Lower leg skin (tissue), 3 donors: ENCODE results near the gene MGLL.

ENCODE experiments used
- CTCF ChIP-seq, 3 donors: fragments of 450-650 bp; IDR thresholded peaks; one replicate each; pipeline ENCODE4 v1.5.1; 2016; ENCODE audit warnings: antibody characterized with exemption in 3 of 3, mild to moderate bottlenecking in 3 of 3, moderate library complexity in 2 of 3
- POLR2A ChIP-seq, 2 donors: fragments of 450-650 bp; IDR thresholded peaks; one replicate each; pipeline ENCODE4 v1.6.1; 2016 to 2017; ENCODE audit warnings: antibody characterized with exemption in 2 of 2, mild to moderate bottlenecking in 1 of 2, moderate library complexity in 1 of 2

GRCh38 chr3:127665165-127665564 is 157.2 kb downstream of the MGLL start:
- TF ChIP-seq CTCF (IDR thresholded peaks at IDR 0.05) (no peak), POLR2A (IDR thresholded peaks at IDR 0.05) (no peak)
